WERI-Rb-1 (cell line): ENCODE data around the gene DDX18.
"Not testable (repeated sequence)": the region's sequence is repeated elsewhere in the genome, so short reads cannot be mapped to it uniquely, and the experiment has no call there.

Experiments used
- DNase-seq: peaks from one replicate; pipeline ENCODE4 v3.0.0-alpha.2; 2020
- H3K27ac ChIP-seq: fragments of 250-450 bp; sonication (Bioruptor Pico); 2 replicates; pipeline ENCODE4 v1.5.1; 2020; ENCODE audit warnings: mild to moderate bottlenecking, moderate library complexity
- H3K27me3 ChIP-seq: fragments of 250-450 bp; sonication (Bioruptor Pico); 2 replicates; pipeline ENCODE4 v1.5.1; 2021; ENCODE audit warnings: mild to moderate bottlenecking, low read depth, moderate library complexity; ENCODE audit not compliant: insufficient read depth, severe bottlenecking
- H3K36me3 ChIP-seq: fragments of 250-450 bp; sonication (Bioruptor Pico); 2 replicates; pipeline ENCODE4 v1.5.1; 2020; ENCODE audit warnings: mild to moderate bottlenecking, moderate library complexity
- H3K4me3 ChIP-seq: 2 replicates; pipeline ENCODE4 v1.5.1; 2011; ENCODE audit warnings: low read depth, mild to moderate bottlenecking, control low read depth, low read length
- H3K9me3 ChIP-seq: fragments of 250-450 bp; sonication (Bioruptor Pico); 2 replicates; pipeline ENCODE4 v1.5.1; 2021; ENCODE audit warnings: mild to moderate bottlenecking, moderate library complexity; ENCODE audit not compliant: severe bottlenecking
- TF ChIP-seq, protein P1 (sequence below): IDR thresholded peaks from 2 replicates; pipeline ENCODE4 v1.5.1; 2011; ENCODE audit warnings: low read depth, mild to moderate bottlenecking, control low read depth, inconsistent platforms, low read length

Gene DDX18

DNA sequence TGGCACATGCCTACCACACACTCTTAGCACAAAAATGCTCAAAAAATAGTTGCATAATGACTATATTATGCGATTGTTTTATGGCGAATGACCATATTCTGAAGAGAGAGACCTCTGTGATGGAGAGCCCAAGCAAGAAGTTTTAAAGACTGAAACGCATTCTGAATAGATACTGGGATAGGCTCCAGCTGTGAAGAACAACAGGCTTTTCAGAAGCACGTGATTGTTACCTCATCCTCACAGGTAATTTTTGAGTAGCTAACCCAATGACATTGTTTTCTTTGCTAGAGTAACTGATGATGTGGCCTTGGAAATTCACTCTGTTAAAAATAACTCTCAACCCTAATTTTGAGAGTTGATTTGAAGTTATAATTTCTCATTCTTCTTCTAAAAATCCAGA is 2.0 kb upstream of the DDX18 start:
- TF ChIP-seq, protein P1, sequence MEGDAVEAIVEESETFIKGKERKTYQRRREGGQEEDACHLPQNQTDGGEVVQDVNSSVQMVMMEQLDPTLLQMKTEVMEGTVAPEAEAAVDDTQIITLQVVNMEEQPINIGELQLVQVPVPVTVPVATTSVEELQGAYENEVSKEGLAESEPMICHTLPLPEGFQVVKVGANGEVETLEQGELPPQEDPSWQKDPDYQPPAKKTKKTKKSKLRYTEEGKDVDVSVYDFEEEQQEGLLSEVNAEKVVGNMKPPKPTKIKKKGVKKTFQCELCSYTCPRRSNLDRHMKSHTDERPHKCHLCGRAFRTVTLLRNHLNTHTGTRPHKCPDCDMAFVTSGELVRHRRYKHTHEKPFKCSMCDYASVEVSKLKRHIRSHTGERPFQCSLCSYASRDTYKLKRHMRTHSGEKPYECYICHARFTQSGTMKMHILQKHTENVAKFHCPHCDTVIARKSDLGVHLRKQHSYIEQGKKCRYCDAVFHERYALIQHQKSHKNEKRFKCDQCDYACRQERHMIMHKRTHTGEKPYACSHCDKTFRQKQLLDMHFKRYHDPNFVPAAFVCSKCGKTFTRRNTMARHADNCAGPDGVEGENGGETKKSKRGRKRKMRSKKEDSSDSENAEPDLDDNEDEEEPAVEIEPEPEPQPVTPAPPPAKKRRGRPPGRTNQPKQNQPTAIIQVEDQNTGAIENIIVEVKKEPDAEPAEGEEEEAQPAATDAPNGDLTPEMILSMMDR, result no peak
- Histone ChIP-seq H3K4me3 (no peak overlapping the region), H3K27me3 (no peaks in the 10 kb centered on the region), H3K27ac (no peak overlapping the region; the same call in 1 of the 2 replicates), H3K9me3 (no peaks in the 10 kb centered on the region), H3K36me3 (peaks cover 12% of the 10 kb centered on the region)
- DNase-seq, result no peak

DNA sequence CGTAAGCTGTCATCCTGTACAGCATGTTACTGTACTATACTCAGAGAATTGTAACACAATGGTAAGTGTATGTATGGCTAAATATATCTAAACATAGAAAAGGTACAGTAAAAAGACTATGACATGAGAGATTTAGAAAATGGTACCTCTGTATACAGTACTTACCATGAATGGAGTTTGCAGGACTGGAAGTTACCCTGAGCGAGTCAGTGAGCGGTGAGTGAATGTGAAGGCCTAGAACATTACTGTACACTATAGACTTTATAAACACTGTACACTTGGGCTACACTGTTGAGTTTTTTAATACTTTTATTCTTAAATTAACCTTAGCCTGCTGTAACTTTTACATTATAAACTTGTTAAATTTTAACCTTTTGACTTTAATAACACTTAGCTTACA is 1.5 kb downstream of the DDX18 start:
- TF ChIP-seq, protein P1, result no peak
- Histone ChIP-seq H3K4me3 (no peak overlapping the region), H3K27ac (no peak overlapping the region), H3K9me3 (no peaks in the 10 kb centered on the region), H3K27me3 (no peaks in the 10 kb centered on the region), H3K36me3 (peaks cover 45% of the 10 kb centered on the region)
- no peak for DNase-seq

DNA sequence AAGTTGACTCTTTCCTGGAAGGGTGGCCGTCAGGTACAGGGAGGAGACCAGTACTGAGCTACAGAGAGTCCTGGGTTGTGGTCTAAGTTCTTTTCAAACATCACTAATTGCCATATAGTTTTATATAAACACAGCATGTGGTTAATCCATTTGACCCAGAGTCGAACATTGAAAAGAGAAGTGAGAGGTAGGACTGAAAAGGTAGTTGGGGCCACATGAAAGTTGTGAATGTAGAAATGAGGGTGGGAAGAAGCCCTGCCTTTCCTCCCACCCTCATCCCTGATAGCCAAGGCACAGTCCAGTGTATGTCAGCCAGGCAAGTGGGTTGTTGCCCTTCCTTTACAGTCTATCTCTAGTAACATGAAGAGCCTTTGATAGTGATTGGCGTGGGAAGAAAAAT is 4.4 kb downstream of the DDX18 start:
- Histone ChIP-seq H3K4me3 (no peak overlapping the region), H3K27ac (no peak overlapping the region), H3K9me3 (no peaks in the 10 kb centered on the region), H3K27me3 (no peaks in the 10 kb centered on the region), H3K36me3 (peaks cover 75% of the 10 kb centered on the region)
- no peak for DNase-seq
- TF ChIP-seq, protein P1, result no peak

GRCh38 chr2:117820444-117820843 is 6.0 kb downstream of the DDX18 start:
- Histone ChIP-seq H3K4me3 (no peak overlapping the region), H3K9me3 (no peaks in the 10 kb centered on the region), H3K27me3 (no peaks in the 10 kb centered on the region), H3K36me3 (peaks cover 88% of the 10 kb centered on the region), H3K27ac (no peak overlapping the region)
- no peak for DNase-seq
- TF ChIP-seq, protein P1, result no peak

DNA sequence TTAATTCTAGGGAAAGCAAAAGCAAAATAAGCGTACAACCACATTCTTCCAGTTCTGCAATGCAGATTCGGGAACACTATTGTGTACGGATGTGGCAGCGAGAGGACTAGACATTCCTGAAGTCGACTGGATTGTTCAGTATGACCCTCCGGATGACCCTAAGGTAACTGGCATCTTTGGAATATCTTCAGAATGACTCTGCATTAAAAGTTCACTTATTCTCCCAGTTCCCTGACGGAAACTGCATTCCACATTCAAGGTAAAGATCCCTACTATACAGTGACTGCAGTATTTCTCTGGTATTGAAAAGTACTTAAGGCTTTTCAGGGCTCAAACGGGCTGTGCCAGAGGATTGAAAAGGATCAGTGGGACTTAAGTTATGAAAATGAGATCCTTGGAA is 10.9 kb downstream of the DDX18 start:
- H3K27me3 ChIP-seq, result no peaks in the 10 kb centered on the region
- DNase-seq, result no peak
- H3K9me3 ChIP-seq, result no peaks in the 10 kb centered on the region
- H3K27ac ChIP-seq, result no peak overlapping the region
- H3K36me3 ChIP-seq, result peaks cover 91% of the 10 kb centered on the region
- TF ChIP-seq, protein P1, result no peak
- H3K4me3 ChIP-seq, result no peak overlapping the region

DNA sequence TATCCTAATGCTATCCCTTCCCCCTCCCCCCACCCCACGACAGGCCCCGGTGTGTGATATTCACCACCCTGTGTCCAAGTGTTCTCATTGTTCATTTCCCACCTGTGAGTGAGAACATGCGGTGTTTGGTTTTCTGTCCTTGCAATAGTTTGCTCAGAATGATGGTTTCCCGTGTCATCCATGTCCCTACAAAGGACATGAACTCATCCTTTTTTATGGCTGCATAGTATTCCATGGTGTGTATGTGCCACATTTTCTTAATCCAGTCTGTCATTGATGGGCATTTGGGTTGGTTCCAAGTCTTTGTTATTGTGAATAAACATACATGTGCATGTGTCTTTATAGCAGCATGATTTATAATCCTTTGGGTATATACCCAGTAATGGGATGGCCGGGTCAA is 13.0 kb downstream of the DDX18 start:
- H3K36me3 ChIP-seq, result peaks cover 80% of the 10 kb centered on the region
- H3K27me3 ChIP-seq, H3K4me3 ChIP-seq, H3K9me3 ChIP-seq, DNase-seq, H3K27ac ChIP-seq: not testable (repeated sequence)
